ENCODE measurements around the gene DEFB127. TPM values are rescaled to one million over a fixed set of nuclear protein-coding genes. Genes with fewer than 3 reads are reported as not detected.
"Not testable (repeated sequence)": the region's sequence is repeated elsewhere in the genome, so short reads cannot be mapped to it uniquely, and the experiment has no call there.

DEFB127 gene, protein sequence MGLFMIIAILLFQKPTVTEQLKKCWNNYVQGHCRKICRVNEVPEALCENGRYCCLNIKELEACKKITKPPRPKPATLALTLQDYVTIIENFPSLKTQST
- total RNA-seq: not detected
- not detected for polyA plus RNA-seq
- long read RNA-seq, donor 1: 0 reads
- long read RNA-seq, donor 2: 0 reads

- H3K4me3 ChIP-seq: no peak within 1 kb of the TSS
- H3K27ac ChIP-seq: no peak within 1 kb of the TSS
- ATAC-seq: no peak
- WGBS, 3 donors: 85 to 94% (median 90%) methylated on average over 5 of the region's 5 CpGs
- intact Hi-C loops (cut with DNase I): no loop called here
- H3K4me1 ChIP-seq: no peaks in the 10 kb centered on the region
- no peak for TF ChIP-seq CTCF (IDR thresholded peaks at IDR 0.05)
- H3K9me3 ChIP-seq: no peaks in the 10 kb centered on the region
- H3K36me3 ChIP-seq (ENCODE audit: insufficient read depth in 1 of 2, low read depth in 1 of 2): no peaks in the 10 kb centered on the region
- DNase-seq: no peak
- peaks cover 0 to 3% (median 2%) of the 10 kb centered on the region in 3 donors for H3K27me3 ChIP-seq (ENCODE audit: insufficient read depth in 3 of 3, low read length in 2 of 3)
These were observed at the start of gene DEFB127 for GRCh38 chr20:157154-157553. Gene DEFB127, plus strand, starts transcription at chr20:157454. Its CDS starts 91 bp downstream, at chr20:157545.

DNA sequence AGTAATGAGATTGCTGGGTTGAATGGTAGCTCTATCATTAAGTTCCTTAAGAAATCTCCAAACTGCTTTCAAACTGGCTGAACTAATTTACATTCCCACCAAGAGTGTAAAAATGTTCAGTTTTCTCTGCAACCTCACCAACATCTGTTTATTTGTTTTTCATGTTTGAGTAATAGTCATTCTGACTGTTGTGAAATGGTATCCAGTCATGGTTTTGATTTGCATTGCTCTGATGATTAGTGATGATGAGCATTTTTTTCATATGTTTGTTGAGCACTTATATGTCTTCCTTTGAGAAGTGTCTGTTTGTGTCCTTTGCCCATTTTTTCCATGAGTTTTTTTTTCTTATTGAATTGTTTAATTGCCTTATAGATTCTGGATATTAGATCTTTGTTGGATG is 44.9 kb upstream of the DEFB127 start:
- TF ChIP-seq CTCF (IDR thresholded peaks at IDR 0.05): no peak
- Histone ChIP-seq H3K27me3 (ENCODE audit: insufficient read depth in 3 of 3, low read length in 2 of 3) (no peaks in the 10 kb centered on the region), H3K4me1 (no peaks in the 10 kb centered on the region), H3K36me3 (ENCODE audit: insufficient read depth in 1 of 2, low read depth in 1 of 2) (no peaks in the 10 kb centered on the region), H3K27ac (no peak overlapping the region), H3K9me3 (peaks cover 3% of the 10 kb centered on the region), H3K4me3 (no peak overlapping the region)
- intact Hi-C loops (cut with DNase I): no loop called here
- no peak for ATAC-seq
- no peak for DNase-seq

GRCh38 chr20:117518-117917 is 39.7 kb upstream of the DEFB127 start:
- Histone ChIP-seq H3K4me1 (no peaks in the 10 kb centered on the region), H3K4me3 (no peak overlapping the region), H3K27ac (no peak overlapping the region), H3K9me3 (peaks cover 8% of the 10 kb centered on the region), H3K27me3 (ENCODE audit: insufficient read depth in 3 of 3, low read length in 2 of 3) (peaks cover 0 to 6% (median 0%) of the 10 kb centered on the region in 3 donors), H3K36me3 (ENCODE audit: insufficient read depth in 1 of 2, low read depth in 1 of 2) (no peaks in the 10 kb centered on the region)
- no peak for DNase-seq
- no peak for TF ChIP-seq CTCF (IDR thresholded peaks at IDR 0.05)
- intact Hi-C loops (cut with DNase I): no loop called here
- no peak for ATAC-seq

GRCh38 chr20:129786-130323 is 27.4 kb upstream of the DEFB127 start:
- not testable (repeated sequence) for H3K9me3 ChIP-seq

GRCh38 chr20:137668-138490 is 19.4 kb upstream of the DEFB127 start:
- no peak for TF ChIP-seq CTCF (IDR thresholded peaks at IDR 0.05)
- H3K27me3 ChIP-seq (ENCODE audit: insufficient read depth in 3 of 3, low read length in 2 of 3): peaks cover 0 to 5% (median 0%) of the 10 kb centered on the region in 3 donors
- WGBS, 3 donors: 78 to 86% (median 84%) methylated on average over 11 of the region's 11 CpGs
- no peaks in the 10 kb centered on the region for H3K4me1 ChIP-seq
- H3K4me3 ChIP-seq: no peak overlapping the region
- no peak for ATAC-seq
- H3K36me3 ChIP-seq (ENCODE audit: insufficient read depth in 1 of 2, low read depth in 1 of 2): no peaks in the 10 kb centered on the region
- no peak overlapping the region for H3K27ac ChIP-seq
- intact Hi-C loops (cut with DNase I): no loop called here
- DNase-seq: no peak
- no peaks in the 10 kb centered on the region for H3K9me3 ChIP-seq

More at GRCh38 chr20:129786-130323, 27.4 kb upstream of the DEFB127 start:
- ATAC-seq; H3K27me3 ChIP-seq (ENCODE audit: insufficient read depth in 3 of 3, low read length in 2 of 3); H3K36me3 ChIP-seq (ENCODE audit: insufficient read depth in 1 of 2, low read depth in 1 of 2); H3K4me3 ChIP-seq; H3K4me1 ChIP-seq; intact Hi-C loops (cut with DNase I); H3K27ac ChIP-seq; DNase-seq: not testable (repeated sequence)
- WGBS, 3 donors: 83 to 93% (median 90%) methylated on average over 23 to 27 of the region's 28 CpGs
